VCaP (cell line): ENCODE data around the gene GLS.
A peak's percentile ranks its signal among the peaks of the same experiment; 100 is the strongest.

ENCODE experiments used
- H3K27ac ChIP-seq: fragments of 450-650 bp; 2 replicates; pipeline ENCODE4 v1.5.1; 2017
- CTCF ChIP-seq: fragments of 450-650 bp; conservative IDR thresholded peaks from 2 replicates; pipeline ENCODE4 v1.5.1; 2017; ENCODE audit warnings: mild to moderate bottlenecking, moderate library complexity

GLS gene

GRCh38 chr2:190980630-190981209 lies 100.1 kb downstream of the GLS start:
- TF ChIP-seq CTCF = no peak
- H3K27ac ChIP-seq = peak overlapping the region; percentile 93

GRCh38 chr2:190981333-190981732 lies 100.7 kb downstream of the GLS start:
- no peak for TF ChIP-seq CTCF
- peak overlapping the region; percentile 93 for H3K27ac ChIP-seq

- H3K27ac ChIP-seq = peak overlapping the region; percentile 93
- no peak for TF ChIP-seq CTCF
Measured at GRCh38 chr2:190981733-190982132, 101.1 kb downstream of the GLS start.

GRCh38 chr2:190982262-190983034 lies 101.8 kb downstream of the GLS start:
- no peak for TF ChIP-seq CTCF
- peak overlapping the region; percentile 93; the same call in 1 of the 2 replicates for H3K27ac ChIP-seq

GRCh38 chr2:190984595-190984994 lies 104.0 kb downstream of the GLS start:
- TF ChIP-seq CTCF = no peak
- H3K27ac ChIP-seq = no peak overlapping the region

GRCh38 chr2:190986221-190986953 lies 105.8 kb downstream of the GLS start:
- no peak overlapping the region for H3K27ac ChIP-seq
- TF ChIP-seq CTCF = no peak

GRCh38 chr2:190987116-190987515 lies 106.5 kb downstream of the GLS start:
- H3K27ac ChIP-seq = no peak overlapping the region
- TF ChIP-seq CTCF = no peak
